K562 (cell line): ENCODE results near the gene AQP6. TPM values are rescaled to one million over a fixed set of nuclear protein-coding genes. Genes with fewer than 3 reads are reported as not detected.
A peak's percentile ranks its signal among the peaks of the same experiment; 100 is the strongest.

Experiments
- ARID3B ChIP-seq: fragments of 250-450 bp; sonication (Bioruptor Pico); IDR thresholded peaks from 2 replicates; pipeline ENCODE4 v1.4.0; 2020; ENCODE audit warnings: borderline replicate concordance
- BACH1 ChIP-seq: fragments of 200-800 bp; sonication (Bioruptor generic); IDR thresholded peaks from 2 replicates; pipeline ENCODE4 v1.6.1; 2016; ENCODE audit warnings: missing genetic modification characterization, missing compliant biosample characterization
- BDP1 ChIP-seq: IDR thresholded peaks from 3 replicates; pipeline ENCODE4 v1.6.1; 2011; ENCODE audit not compliant: insufficient read length, insufficient read depth
- BRD9 ChIP-seq: fragments of 450-650 bp; IDR thresholded peaks from 2 replicates; pipeline ENCODE4 v1.6.1; 2018; ENCODE audit warnings: low read depth; ENCODE audit not compliant: partially characterized antibody
- DPF2 ChIP-seq: fragments of 450-650 bp; IDR thresholded peaks from 2 replicates; pipeline ENCODE4 v1.6.1; 2016
- FOXP1 ChIP-seq: sonication (generic); formaldehyde crosslinking; IDR thresholded peaks from 2 replicates; pipeline ENCODE4 v1.8.0; 2022; ENCODE audit warnings: mild to moderate bottlenecking, missing genetic modification reagents
- RAD21 ChIP-seq, 2 experiments: fragments of 250-450 bp in 1 of 2; fragments of 450-650 bp in 1 of 2; sonication (Bioruptor Pico) in 1 of 2; formaldehyde crosslinking in 1 of 2; IDR thresholded peaks in 1 of 2; conservative IDR thresholded peaks in 1 of 2; 2 replicates each; pipeline versions ENCODE4 v1.4.0 to v1.8.0; 2020 to 2022; ENCODE audit warnings: mild to moderate bottlenecking in 2 of 2, moderate library complexity in 1 of 2
- TAF9B ChIP-seq: fragments of 450-650 bp; IDR thresholded peaks from 2 replicates; pipeline ENCODE4 v1.6.1; 2018; ENCODE audit warnings: mild to moderate bottlenecking; ENCODE audit not compliant: partially characterized antibody
- TRIM25 ChIP-seq: fragments of 450-650 bp; IDR thresholded peaks from 2 replicates; pipeline ENCODE4 v1.7.0; 2016; ENCODE audit warnings: borderline replicate concordance
- YBX1 ChIP-seq: fragments of 450-650 bp; IDR thresholded peaks from 2 replicates; pipeline ENCODE4 v1.7.1; 2016; ENCODE audit warnings: mild to moderate bottlenecking
- ZBTB11 ChIP-seq, 3 experiments: fragments of 200-800 bp in 1 of 3; fragments of 250-450 bp in 1 of 3; fragments of 450-650 bp in 1 of 3; sonication (Bioruptor Pico) in 1 of 3; sonication (Bioruptor generic) in 1 of 3; formaldehyde crosslinking in 1 of 3; IDR thresholded peaks; 2 replicates each; pipeline versions ENCODE4 v1.6.1 to v1.8.0; 2016 to 2022; ENCODE audit warnings: mild to moderate bottlenecking in 2 of 3, missing genetic modification characterization in 2 of 3, missing compliant biosample characterization in 1 of 3, moderate library complexity in 1 of 3
- ZBTB7A ChIP-seq: IDR thresholded peaks from 2 replicates; pipeline ENCODE4 v1.6.1; 2011; ENCODE audit warnings: low read depth, mild to moderate bottlenecking, low read length, moderate library complexity, borderline replicate concordance; ENCODE audit not compliant: control insufficient read depth
- ZNF609 ChIP-seq: sonication (generic); formaldehyde crosslinking; IDR thresholded peaks from 2 replicates; pipeline ENCODE4 v1.8.1; 2023; ENCODE audit warnings: missing genetic modification reagents, mild to moderate bottlenecking, borderline replicate concordance
- ZNF76 ChIP-seq: fragments of 250-450 bp; sonication (Bioruptor Pico); IDR thresholded peaks from 2 replicates; pipeline ENCODE4 v1.4.0; 2020; ENCODE audit warnings: mild to moderate bottlenecking, moderate library complexity, borderline replicate concordance
- ZSCAN32 ChIP-seq: fragments of 450-650 bp; formaldehyde crosslinking; IDR thresholded peaks from 2 replicates; pipeline ENCODE4 v1.4.0; 2020; ENCODE audit warnings: mild to moderate bottlenecking, moderate library complexity
- polyA plus RNA-seq, 8 experiments: library from polyadenylated mRNA; depleted of rRNA in 4 of 8; stranded (reverse) in 5 of 8; unstranded in 3 of 8; fragments of >200 nt; fragmentation: Nextera tagmentation in 2 of 8; fragmentation: Illumina TruSeq in 1 of 8; extraction: Ambion mirVana in 2 of 8; extraction: Trizol in 1 of 8; gene quantifications; 2 replicates each; pipeline versions ENCODE4 v1.2.1 to v1.2.3, GENCODE V29; 2011 to 2014; ENCODE audit warnings: inconsistent platforms in 1 of 8, missing spikeins in 1 of 8
- total RNA-seq, 7 experiments: library from RNA; depleted of rRNA in 6 of 7; stranded (reverse); fragments of >200 nt in 6 of 7; fragmentation: Illumina TruSeq in 2 of 7; extraction: Trizol in 2 of 7; gene quantifications; 2 replicates each; pipeline versions ENCODE4 v1.2.1 to v1.2.3, GENCODE V29; 2011 to 2021; ENCODE audit warnings: low replicate concordance in 1 of 7

Gene AQP6
- total and polyA plus RNA-seq, 9 of the 15 experiments (the other 6 are each of a cell fraction or from before 2014, with no cell fraction given): 0.05 to 0.12 TPM; not detected in 7

GRCh38 chr12:49945394-49946080 is 27.2 kb upstream of the AQP6 start (continued):
- TF ChIP-seq TRIM25: no peak
- TF ChIP-seq BRD9: peak; percentile 75
- TF ChIP-seq FOXP1: no peak
- peak; percentile 19; the same call in 1 of the 2 replicates for TF ChIP-seq ZBTB7A
- TF ChIP-seq DPF2: peak; percentile 73; the same call in 1 of the 2 replicates
- no peak for TF ChIP-seq TAF9B
- no peak for TF ChIP-seq BDP1
- no peak for TF ChIP-seq ZNF609 (CRISPR knock-in tag)
- TF ChIP-seq BACH1 (tag): no peak
- TF ChIP-seq ZBTB11 (CRISPR knock-in tag; IDR thresholded peaks at IDR 0.05): no peak
- TF ChIP-seq RAD21 (CRISPR knock-in tag; conservative IDR thresholded peaks at IDR 0.05 in 1 of 2, IDR thresholded peaks at IDR 0.05 in 1 of 2): peak; percentile 42 to 61
- no peak for TF ChIP-seq ZNF76 (CRISPR knock-in tag)
- no peak for TF ChIP-seq ARID3B (CRISPR knock-in tag)
- no peak for TF ChIP-seq YBX1
- no peak for TF ChIP-seq ZSCAN32 (CRISPR knock-in tag)
